ENCODE data around the gene INTS14. TPM values are rescaled to one million over a fixed set of nuclear protein-coding genes. Genes with fewer than 3 reads are reported as not detected.

INTS14 gene
- 42.4 to 44.8 TPM (median 43.8 TPM) in 5 replicates for total RNA-seq (2022; extraction: Qiagen RNA extraction; ENCODE audit: low read depth)

DNA sequence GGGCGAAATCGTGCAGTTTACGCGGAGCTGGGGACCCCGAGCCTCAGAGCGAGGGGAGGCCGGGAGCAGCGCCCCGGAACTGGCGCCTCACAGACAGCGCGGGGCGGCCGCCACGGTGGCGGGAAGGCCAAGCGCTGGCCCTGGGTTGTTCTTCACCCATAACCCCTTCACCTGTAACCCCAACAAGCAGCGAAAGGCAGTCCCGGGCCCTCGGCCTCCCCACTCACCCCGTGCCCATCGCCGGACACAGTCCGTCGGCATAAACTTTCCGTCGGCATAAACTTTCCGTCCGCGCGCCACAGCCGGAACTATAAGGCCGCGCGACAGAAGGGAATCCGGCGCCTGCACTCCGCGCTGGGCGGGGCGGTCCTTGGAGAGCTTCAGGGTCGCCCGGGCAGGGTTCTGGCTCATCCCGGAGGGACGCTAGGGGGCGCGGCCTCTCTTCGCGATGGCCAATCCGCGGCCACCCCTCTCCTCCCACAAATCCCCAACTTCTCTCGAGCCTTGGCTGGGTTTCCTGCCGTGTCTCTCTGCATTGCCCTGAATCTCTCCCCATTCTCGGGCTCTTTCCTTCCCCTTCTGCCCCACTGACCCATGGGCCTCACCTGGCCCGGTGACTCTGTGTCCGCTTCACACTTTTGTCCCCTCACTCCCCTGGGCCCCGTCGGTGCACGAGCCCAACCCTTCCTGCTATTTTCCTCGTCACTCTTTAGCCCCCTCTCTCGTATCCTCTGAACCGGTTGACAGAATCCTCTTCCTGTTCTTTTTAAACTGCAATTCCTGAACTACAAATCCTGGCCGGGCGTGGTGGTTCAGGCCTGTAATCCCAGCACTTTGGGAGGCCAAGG is at the start of gene INTS14:
TSS of gene INTS14 (minus strand) at position 261 of the 848 bp plus-strand sequence. CDS start 3,751 bp downstream, outside the sequence.

DNA sequence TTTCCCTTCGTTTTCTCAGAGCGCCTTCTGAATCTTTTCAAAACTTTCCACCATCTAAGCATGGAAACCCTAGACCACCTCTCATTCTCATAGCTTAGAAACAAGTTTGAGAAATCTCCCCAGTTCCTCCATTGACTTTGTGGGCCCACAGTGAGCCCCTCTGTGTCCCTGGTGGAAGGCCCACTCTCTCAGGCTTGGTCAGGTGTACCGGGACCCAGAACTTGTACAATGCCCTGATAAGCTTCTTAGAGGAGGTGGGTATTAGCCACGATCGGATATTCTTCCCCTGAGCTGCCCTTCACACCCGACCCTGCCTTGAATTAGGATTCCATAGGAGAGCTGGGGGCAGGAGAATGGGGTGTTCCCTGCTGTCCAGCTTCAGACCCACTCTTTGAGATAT is 10.7 kb upstream of the INTS14 start, which contains the start of gene SLC24A1:
TSS of gene SLC24A1 (plus strand) at position 301 of the 400 bp plus-strand sequence. CDS start 2,143 bp downstream, outside the sequence.

GRCh38 chr15:65530318-65531111 is 80.4 kb downstream of the INTS14 start, which contains the start of gene HACD3:
Gene HACD3, plus strand, starts transcription at chr15:65530463. Its CDS starts 169 bp downstream, at chr15:65530632.

Other genes starting within 250 kb of the INTS14 start
- gene IGDCC3, start 233.1 kb downstream of the INTS14 start, total RNA-seq (2022; extraction: Qiagen RNA extraction; ENCODE audit: low read depth) = 0.12 to 0.19 TPM (median 0.13 TPM) in 3 of 5 replicates, not detected in the others
- gene IGDCC4, start 188.2 kb downstream of the INTS14 start, total RNA-seq (2022; extraction: Qiagen RNA extraction; ENCODE audit: low read depth) = 1.5 to 2.7 TPM (median 2.4 TPM) in 5 replicates
- gene DPP8, start 93.4 kb downstream of the INTS14 start, total RNA-seq (2022; extraction: Qiagen RNA extraction; ENCODE audit: low read depth) = 19.9 to 30.0 TPM (median 26.2 TPM) in 5 replicates
- gene HACD3, start 80.7 kb downstream of the INTS14 start, total RNA-seq (2022; extraction: Qiagen RNA extraction; ENCODE audit: low read depth) = 113 to 157 TPM (median 144 TPM) in 5 replicates
- 2.4 to 5.2 TPM (median 4.0 TPM) in 5 replicates for gene SLC24A1, start 10.8 kb upstream of the INTS14 start, total RNA-seq (2022; extraction: Qiagen RNA extraction; ENCODE audit: low read depth)
- 5.0 to 6.4 TPM (median 5.4 TPM) in 5 replicates for gene DENND4A, start 181.2 kb upstream of the INTS14 start, total RNA-seq (2022; extraction: Qiagen RNA extraction; ENCODE audit: low read depth)